GM12878 (cell line): ENCODE results near the gene ALPK1. TPM values are rescaled to one million over a fixed set of nuclear protein-coding genes. Genes with fewer than 3 reads are reported as not detected.

Experiments used
- BHLHE40 ChIP-seq, 2 experiments: fragments of 450-650 bp in 1 of 2; IDR thresholded peaks; 2 replicates each; pipeline ENCODE4 v1.6.1; 2011 to 2017; ENCODE audit warnings: low read depth in 2 of 2, borderline replicate concordance in 1 of 2, improper control_type of control experiment in 1 of 2, low read length in 1 of 2, mild to moderate bottlenecking in 1 of 2
- CREB1 ChIP-seq: IDR thresholded peaks from 2 replicates; pipeline ENCODE4 v1.6.1; 2012; ENCODE audit warnings: low read depth, mild to moderate bottlenecking, inconsistent platforms
- HDAC2 ChIP-seq: fragments of 200-600 bp; sonication (generic); IDR thresholded peaks from 2 replicates; pipeline ENCODE4 v1.6.1; 2017
- HDGF ChIP-seq: fragments of 450-650 bp; IDR thresholded peaks from 2 replicates; pipeline ENCODE4 v1.6.1; 2016; ENCODE audit warnings: antibody characterized with exemption
- KDM1A ChIP-seq: fragments of 200-600 bp; sonication (generic); IDR thresholded peaks from 2 replicates; pipeline ENCODE4 v1.6.1; 2016; ENCODE audit warnings: borderline replicate concordance
- MEF2B ChIP-seq: fragments of 450-650 bp; IDR thresholded peaks from 2 replicates; pipeline ENCODE4 v1.6.1; 2018; ENCODE audit warnings: mild to moderate bottlenecking, moderate library complexity; ENCODE audit not compliant: partially characterized antibody, poor library complexity, severe bottlenecking
- POLR2AphosphoS2 ChIP-seq: IDR thresholded peaks from 2 replicates; pipeline ENCODE4 v1.6.1; 2011; ENCODE audit warnings: low read depth, mild to moderate bottlenecking, low read length, improper control_type of control experiment, moderate library complexity
- RAD51 ChIP-seq: fragments of 450-650 bp; IDR thresholded peaks from 2 replicates; pipeline ENCODE4 v1.6.1; 2016; ENCODE audit warnings: moderate library complexity, mild to moderate bottlenecking, inconsistent platforms
- RB1 ChIP-seq: fragments of 450-650 bp; formaldehyde crosslinking; IDR thresholded peaks from 2 replicates; pipeline ENCODE4 v1.6.1; 2017; ENCODE audit warnings: mild to moderate bottlenecking, borderline replicate concordance
- RFX5 ChIP-seq: IDR thresholded peaks from 2 replicates; pipeline ENCODE4 v1.6.1; 2011; ENCODE audit warnings: low read depth, low read length, improper control_type of control experiment
- SMC3 ChIP-seq: IDR thresholded peaks from 2 replicates; pipeline ENCODE4 v1.6.1; 2011; ENCODE audit warnings: low read length, improper control_type of control experiment, borderline replicate concordance
- TCF7 ChIP-seq: IDR thresholded peaks from 2 replicates; pipeline ENCODE4 v1.6.1; 2014; ENCODE audit warnings: antibody characterized with exemption, borderline replicate concordance
- WRNIP1 ChIP-seq: IDR thresholded peaks from 2 replicates; pipeline ENCODE4 v1.6.1; 2011; ENCODE audit warnings: low read depth, low read length, improper control_type of control experiment, borderline replicate concordance
- ZNF207 ChIP-seq: fragments of 450-650 bp; IDR thresholded peaks from 2 replicates; pipeline ENCODE4 v1.6.1; 2014; ENCODE audit warnings: antibody characterized with exemption, mild to moderate bottlenecking, borderline replicate concordance
- ZNF217 ChIP-seq: fragments of 450-650 bp; IDR thresholded peaks from 2 replicates; pipeline ENCODE4 v1.6.1; 2017; ENCODE audit warnings: antibody characterized with exemption, mild to moderate bottlenecking
- polyA plus RNA-seq, 11 experiments: library from polyadenylated mRNA; depleted of rRNA in 4 of 11; unstranded in 6 of 11; stranded (reverse) in 5 of 11; fragments of >200 nt; fragmentation: Nextera tagmentation in 4 of 11; fragmentation: Illumina TruSeq in 1 of 11; extraction: Ambion mirVana in 4 of 11; extraction: Trizol in 1 of 11; gene quantifications; 1 replicate in 1 of 11; 2 replicates in 10 of 11; pipeline versions ENCODE4 v1.2.1 to v1.2.3, GENCODE V29; 2011 to 2016; ENCODE audit warnings: inconsistent platforms in 2 of 11, missing spikeins in 2 of 11, low read depth in 1 of 11
- total RNA-seq, 4 experiments: library from RNA; depleted of rRNA in 3 of 4; stranded (reverse); fragments of >200 nt in 3 of 4; fragmentation: Illumina TruSeq in 1 of 4; extraction: Trizol in 1 of 4; gene quantifications; 2 replicates each; pipeline versions ENCODE4 v1.2.1 to v1.2.3, GENCODE V29; 2013 to 2021
- TF ChIP-seq, protein P1 (sequence below): IDR thresholded peaks from 2 replicates; pipeline ENCODE4 v1.6.1; 2012; ENCODE audit warnings: low read depth, low read length, improper control_type of control experiment
- TF ChIP-seq, protein P2 (sequence below): fragments of 450-650 bp; IDR thresholded peaks from 2 replicates; pipeline ENCODE4 v1.6.1; 2018; ENCODE audit warnings: borderline replicate concordance, mild to moderate bottlenecking; ENCODE audit not compliant: partially characterized antibody
- TF ChIP-seq, protein P3 (sequence below): fragments of 450-650 bp; IDR thresholded peaks from 2 replicates; pipeline ENCODE4 v1.6.1; 2017; ENCODE audit warnings: borderline replicate concordance
- TF ChIP-seq, protein P4 (sequence below): fragments of 450-650 bp; formaldehyde crosslinking; IDR thresholded peaks from 2 replicates; pipeline ENCODE4 v1.4.0; 2022; ENCODE audit warnings: mild to moderate bottlenecking, moderate library complexity

Gene ALPK1
- total and polyA plus RNA-seq, 10 of the 15 experiments (the other 5 are each of a cell fraction or from before 2014, with no cell fraction given): 8.5 to 32.3 (median 22.6) TPM

DNA sequence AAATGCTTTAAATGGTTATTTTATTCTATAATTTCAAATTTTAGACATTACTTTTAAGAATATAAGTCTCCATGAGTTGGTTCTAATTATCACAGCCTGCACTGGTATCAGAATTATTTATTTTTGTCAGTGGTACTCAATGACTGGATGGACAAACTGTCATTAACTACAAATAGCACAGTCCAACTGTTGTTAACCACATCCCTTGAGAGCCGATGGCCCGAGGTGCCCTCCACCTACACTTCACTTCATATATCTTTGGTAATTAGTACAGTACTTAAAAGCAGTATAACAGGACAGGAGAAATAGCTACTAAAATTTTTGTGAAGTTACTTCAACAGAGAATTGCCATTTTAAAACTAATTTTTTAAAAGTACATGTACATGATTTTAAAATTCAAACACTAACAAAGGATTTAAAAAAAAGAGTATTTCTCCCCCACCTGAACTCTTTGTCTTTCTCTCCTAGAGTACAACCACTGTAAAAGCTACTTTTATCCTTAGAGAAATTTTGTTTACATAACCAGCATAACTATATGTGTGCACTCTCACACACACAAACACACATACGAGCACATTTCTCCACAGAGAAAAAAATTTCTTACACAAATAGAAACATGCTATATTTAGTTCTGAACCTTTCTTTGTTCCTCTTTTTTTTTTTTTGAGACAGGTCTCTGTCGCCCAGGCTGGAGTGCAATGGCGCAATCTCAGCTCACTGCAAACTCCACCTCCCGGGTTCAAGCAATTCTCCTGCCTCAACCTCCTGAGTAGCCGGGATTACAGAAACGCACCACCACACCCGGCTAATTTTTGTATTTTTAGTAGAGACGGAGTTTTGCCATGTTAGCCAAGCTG is 17.9 kb upstream of the ALPK1 start (continued):
- TF ChIP-seq RFX5: no peak
- peak; percentile 69; the same call in 1 of the 2 replicates for TF ChIP-seq ZNF217
- TF ChIP-seq, protein P1, sequence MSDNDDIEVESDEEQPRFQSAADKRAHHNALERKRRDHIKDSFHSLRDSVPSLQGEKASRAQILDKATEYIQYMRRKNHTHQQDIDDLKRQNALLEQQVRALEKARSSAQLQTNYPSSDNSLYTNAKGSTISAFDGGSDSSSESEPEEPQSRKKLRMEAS: no peak
- TF ChIP-seq, protein P2, sequence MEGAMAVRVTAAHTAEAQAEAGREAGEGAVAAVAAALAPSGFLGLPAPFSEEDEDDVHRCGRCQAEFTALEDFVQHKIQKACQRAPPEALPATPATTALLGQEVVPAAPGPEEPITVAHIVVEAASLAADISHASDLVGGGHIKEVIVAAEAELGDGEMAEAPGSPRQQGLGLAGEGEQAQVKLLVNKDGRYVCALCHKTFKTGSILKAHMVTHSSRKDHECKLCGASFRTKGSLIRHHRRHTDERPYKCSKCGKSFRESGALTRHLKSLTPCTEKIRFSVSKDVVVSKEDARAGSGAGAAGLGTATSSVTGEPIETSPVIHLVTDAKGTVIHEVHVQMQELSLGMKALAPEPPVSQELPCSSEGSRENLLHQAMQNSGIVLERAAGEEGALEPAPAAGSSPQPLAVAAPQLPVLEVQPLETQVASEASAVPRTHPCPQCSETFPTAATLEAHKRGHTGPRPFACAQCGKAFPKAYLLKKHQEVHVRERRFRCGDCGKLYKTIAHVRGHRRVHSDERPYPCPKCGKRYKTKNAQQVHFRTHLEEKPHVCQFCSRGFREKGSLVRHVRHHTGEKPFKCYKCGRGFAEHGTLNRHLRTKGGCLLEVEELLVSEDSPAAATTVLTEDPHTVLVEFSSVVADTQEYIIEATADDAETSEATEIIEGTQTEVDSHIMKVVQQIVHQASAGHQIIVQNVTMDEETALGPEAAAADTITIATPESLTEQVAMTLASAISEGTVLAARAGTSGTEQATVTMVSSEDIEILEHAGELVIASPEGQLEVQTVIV: no peak
- TF ChIP-seq HDGF: 0 out of 2 replicates have a peak, but pooled peaks have one; percentile 36
- no peak; the same call in 1 of the 2 replicates for TF ChIP-seq ZNF207
- TF ChIP-seq HDAC2: no peak
- TF ChIP-seq, protein P3, sequence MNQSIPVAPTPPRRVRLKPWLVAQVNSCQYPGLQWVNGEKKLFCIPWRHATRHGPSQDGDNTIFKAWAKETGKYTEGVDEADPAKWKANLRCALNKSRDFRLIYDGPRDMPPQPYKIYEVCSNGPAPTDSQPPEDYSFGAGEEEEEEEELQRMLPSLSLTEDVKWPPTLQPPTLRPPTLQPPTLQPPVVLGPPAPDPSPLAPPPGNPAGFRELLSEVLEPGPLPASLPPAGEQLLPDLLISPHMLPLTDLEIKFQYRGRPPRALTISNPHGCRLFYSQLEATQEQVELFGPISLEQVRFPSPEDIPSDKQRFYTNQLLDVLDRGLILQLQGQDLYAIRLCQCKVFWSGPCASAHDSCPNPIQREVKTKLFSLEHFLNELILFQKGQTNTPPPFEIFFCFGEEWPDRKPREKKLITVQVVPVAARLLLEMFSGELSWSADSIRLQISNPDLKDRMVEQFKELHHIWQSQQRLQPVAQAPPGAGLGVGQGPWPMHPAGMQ: no peak
- TF ChIP-seq, protein P4, sequence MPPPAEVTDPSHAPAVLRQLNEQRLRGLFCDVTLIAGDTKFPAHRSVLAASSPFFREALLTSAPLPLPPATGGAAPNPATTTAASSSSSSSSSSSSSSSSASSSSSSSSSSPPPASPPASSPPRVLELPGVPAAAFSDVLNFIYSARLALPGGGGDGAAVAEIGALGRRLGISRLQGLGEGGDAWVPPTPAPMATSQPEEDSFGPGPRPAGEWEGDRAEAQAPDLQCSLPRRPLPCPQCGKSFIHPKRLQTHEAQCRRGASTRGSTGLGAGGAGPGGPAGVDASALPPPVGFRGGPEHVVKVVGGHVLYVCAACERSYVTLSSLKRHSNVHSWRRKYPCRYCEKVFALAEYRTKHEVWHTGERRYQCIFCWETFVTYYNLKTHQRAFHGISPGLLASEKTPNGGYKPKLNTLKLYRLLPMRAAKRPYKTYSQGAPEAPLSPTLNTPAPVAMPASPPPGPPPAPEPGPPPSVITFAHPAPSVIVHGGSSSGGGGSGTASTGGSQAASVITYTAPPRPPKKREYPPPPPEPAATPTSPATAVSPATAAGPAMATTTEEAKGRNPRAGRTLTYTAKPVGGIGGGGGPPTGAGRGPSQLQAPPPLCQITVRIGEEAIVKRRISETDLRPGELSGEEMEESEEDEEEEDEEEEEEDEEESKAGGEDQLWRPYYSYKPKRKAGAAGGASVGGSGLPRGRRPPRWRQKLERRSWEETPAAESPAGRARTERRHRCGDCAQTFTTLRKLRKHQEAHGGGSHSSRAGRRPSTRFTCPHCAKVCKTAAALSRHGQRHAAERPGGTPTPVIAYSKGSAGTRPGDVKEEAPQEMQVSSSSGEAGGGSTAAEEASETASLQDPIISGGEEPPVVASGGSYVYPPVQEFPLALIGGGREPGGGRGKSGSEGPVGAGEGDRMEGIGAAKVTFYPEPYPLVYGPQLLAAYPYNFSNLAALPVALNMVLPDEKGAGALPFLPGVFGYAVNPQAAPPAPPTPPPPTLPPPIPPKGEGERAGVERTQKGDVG (CRISPR knock-in tag): 0 out of 2 replicates have a peak, but pooled peaks have one; percentile 50
- TF ChIP-seq SMC3: no peak
- TF ChIP-seq MEF2B: peak; percentile 96
- no peak for TF ChIP-seq RAD51
- no peak for TF ChIP-seq WRNIP1
- TF ChIP-seq TCF7: no peak
- no peak for TF ChIP-seq KDM1A
- TF ChIP-seq BHLHE40 (IDR thresholded peaks at IDR 0.05; ENCODE audit: borderline replicate concordance in 1 of 2, low read depth in 2 of 2, low read length in 1 of 2): no peak; a peak in 1 of 4 replicates
- TF ChIP-seq CREB1: no peak
- no peak for TF ChIP-seq RB1
- no peak for TF ChIP-seq POLR2AphosphoS2
